HCT116 (cell line): Measurements from ENCODE around the gene CFAP161. TPM values are rescaled to one million over a fixed set of nuclear protein-coding genes. Genes with fewer than 3 reads are reported as not detected.

Experiments
- ATAC-seq: fragments of 200-7000 bp; cut with Tn5 transposase; 2 replicates; pipeline ENCODE4 v1.9.1; 2020; ENCODE audit warnings: mild to moderate bottlenecking, moderate library complexity
- BruUV-seq: library from RNA; stranded (reverse); fragments of 400-500 nt; replicated peaks from 2 replicates; lab custom pipeline; 2021; lab: Mats Ljungman, UMichigan
- CTCF ChIA-PET: fragments of 300-600 bp; sonication (Branson Sonifier 250); formaldehyde crosslinking; loops from one replicate; lab custom pipeline; 2021; ENCODE audit warnings: antibody characterized with exemption; lab: Charles Lee
- POLR2A ChIA-PET: fragments of 300-600, 350-600 bp; sonication (Branson Sonifier 250); formaldehyde crosslinking; loops from one replicate; lab custom pipeline; 2021; ENCODE audit warnings: antibody characterized with exemption; lab: Charles Lee
- RAD21 ChIA-PET, 2 experiments: fragments of 300-600 bp; sonication (Branson Sonifier 250); formaldehyde crosslinking; loops; one replicate each; lab custom pipeline; 2023; ENCODE audit warnings: low total read pairs in 2 of 2; ENCODE audit not compliant: uncharacterized antibody in 2 of 2, unreplicated experiment in 2 of 2, low non-redundant PET in 1 of 2; lab: Charles Lee
- DNase-seq: peaks from one replicate; pipeline ENCODE4 v3.0.0-alpha.2; 2010; ENCODE audit warnings: low read depth, low spot score
- H2AFZ ChIP-seq: fragments of 200-600 bp; shearing (Covaris generic), sonication (generic); 2 replicates; pipeline ENCODE4 v1.6.1; 2017; ENCODE audit warnings: low read depth, mixed run types, mixed read lengths, antibody characterized with exemption, low read length; ENCODE audit not compliant: poor library complexity, severe bottlenecking
- H3K27ac ChIP-seq: 2 replicates; pipeline ENCODE4 v1.5.1; 2012; ENCODE audit warnings: low read depth, low read length
- H3K27me3 ChIP-seq: fragments of 200-600 bp; sonication (generic); 2 replicates; pipeline ENCODE4 v1.6.1; 2016; ENCODE audit warnings: mixed run types, low read length, mixed read lengths; ENCODE audit not compliant: insufficient read depth
- H3K36me3 ChIP-seq, 2 experiments: fragments of 200-500 bp in 1 of 2; fragments of 200-600 bp in 1 of 2; sonication (Bioruptor generic) in 1 of 2; sonication (generic) in 1 of 2; 2 replicates each; pipeline versions ENCODE4 v1.5.1 to v1.6.1; 2014 to 2016; ENCODE audit warnings: low read length in 2 of 2, inconsistent platforms in 1 of 2, mixed read lengths in 1 of 2, mixed run types in 1 of 2; ENCODE audit not compliant: insufficient read depth in 2 of 2, control insufficient read depth in 1 of 2
- H3K4me1 ChIP-seq, 2 experiments: fragments of 200-600 bp in 1 of 2; sonication (generic) in 1 of 2; 2 replicates each; pipeline versions ENCODE4 v1.5.1 to v1.6.1; 2012 to 2017; ENCODE audit warnings: low read length in 2 of 2, inconsistent platforms in 1 of 2, mild to moderate bottlenecking in 1 of 2, mixed read lengths in 1 of 2, mixed run types in 1 of 2, moderate library complexity in 1 of 2; ENCODE audit not compliant: insufficient read depth in 2 of 2, control insufficient read depth in 1 of 2
- H3K4me2 ChIP-seq: fragments of 200-600 bp; sonication (generic); 2 replicates; pipeline ENCODE4 v1.6.1; 2017; ENCODE audit warnings: mixed run types, low read length, mixed read lengths
- H3K4me3 ChIP-seq, 2 experiments: fragments of 200-600 bp in 1 of 2; sonication (generic) in 1 of 2; replicated peaks in 1 of 2; 2 replicates each; pipeline ENCODE4 v1.5.1; 2011 to 2016; ENCODE audit warnings: low read length in 2 of 2, control low read depth in 1 of 2, low read depth in 1 of 2, mild to moderate bottlenecking in 1 of 2, mixed read lengths in 1 of 2, mixed run types in 1 of 2
- H3K79me2 ChIP-seq: fragments of 200-600 bp; sonication (generic); 2 replicates; pipeline ENCODE4 v1.6.1; 2017; ENCODE audit warnings: mild to moderate bottlenecking, mixed run types, low read length, moderate library complexity, mixed read lengths; ENCODE audit not compliant: insufficient read depth
- H3K9ac ChIP-seq: fragments of 200-600 bp; sonication (generic); 2 replicates; pipeline ENCODE4 v1.6.1; 2016; ENCODE audit warnings: low read length, mixed read lengths
- H3K9me2 ChIP-seq: fragments of 200-600 bp; sonication (generic), shearing (Covaris generic); 2 replicates; pipeline ENCODE4 v1.6.1; 2017; ENCODE audit warnings: mixed run types, mild to moderate bottlenecking, moderate library complexity; ENCODE audit not compliant: insufficient read depth
- H3K9me3 ChIP-seq, 2 experiments: fragments of 200-500 bp in 1 of 2; fragments of 200-600 bp in 1 of 2; sonication (Bioruptor generic) in 1 of 2; sonication (generic) in 1 of 2; 2 replicates each; pipeline ENCODE4 v1.6.1; 2014 to 2017; ENCODE audit warnings: low read length in 2 of 2, mixed read lengths in 2 of 2, inconsistent platforms in 1 of 2, low read depth in 1 of 2, mild to moderate bottlenecking in 1 of 2, mixed run types in 1 of 2, moderate library complexity in 1 of 2; ENCODE audit not compliant: control insufficient read depth in 1 of 2, insufficient read depth in 1 of 2
- H4K20me1 ChIP-seq: fragments of 200-600 bp; sonication (generic), shearing (Covaris generic); 2 replicates; pipeline ENCODE4 v1.6.1; 2017; ENCODE audit warnings: mixed run types, mild to moderate bottlenecking, moderate library complexity; ENCODE audit not compliant: insufficient read depth
- ATF3 ChIP-seq: IDR thresholded peaks from 2 replicates; pipeline ENCODE4 v1.6.1; 2012
- EGR1 ChIP-seq: IDR thresholded peaks from 2 replicates; pipeline ENCODE4 v1.6.1; 2012; ENCODE audit warnings: low read depth
- ELF1 ChIP-seq: IDR thresholded peaks from 2 replicates; pipeline ENCODE4 v1.6.1; 2012; ENCODE audit warnings: low read depth, borderline replicate concordance
- EZH2 ChIP-seq: fragments of 200-600 bp; sonication (generic); IDR thresholded peaks from 2 replicates; pipeline ENCODE4 v1.6.1; 2017; ENCODE audit warnings: antibody characterized with exemption, mixed run types
- EZH2phosphoT487 ChIP-seq: fragments of 200-600 bp; IDR thresholded peaks from 2 replicates; pipeline ENCODE4 v1.6.1; 2018; ENCODE audit warnings: antibody characterized with exemption, borderline replicate concordance
- FOSL1 ChIP-seq: IDR thresholded peaks from 2 replicates; pipeline ENCODE4 v1.6.1; 2012; ENCODE audit warnings: low read depth
- JUND ChIP-seq: IDR thresholded peaks from 2 replicates; pipeline ENCODE4 v1.6.1; 2012
- POLR2AphosphoS5 ChIP-seq: IDR thresholded peaks from 2 replicates; pipeline ENCODE4 v1.6.1; 2011; ENCODE audit warnings: mild to moderate bottlenecking, low read depth, low read length, moderate library complexity
- REST ChIP-seq: IDR thresholded peaks from 2 replicates; pipeline ENCODE4 v1.6.1; 2012; ENCODE audit warnings: low read depth
- SP1 ChIP-seq: IDR thresholded peaks from 2 replicates; pipeline ENCODE4 v1.6.1; 2012; ENCODE audit warnings: low read depth
- SRF ChIP-seq: IDR thresholded peaks from 2 replicates; pipeline ENCODE4 v1.6.1; 2012; ENCODE audit warnings: low read depth
- TCF7L2 ChIP-seq: IDR thresholded peaks from 2 replicates; pipeline ENCODE4 v1.7.0; 2011; ENCODE audit warnings: borderline replicate concordance, inconsistent platforms; ENCODE audit not compliant: insufficient read depth, insufficient read length; ENCODE audit errors: extremely low read depth
- YY1 ChIP-seq: IDR thresholded peaks from 2 replicates; pipeline ENCODE4 v1.6.1; 2011; ENCODE audit warnings: low read length, low read depth, moderate library complexity, mild to moderate bottlenecking; ENCODE audit not compliant: insufficient replicate concordance; ENCODE audit errors: extremely low read depth
- ZFX ChIP-seq: fragments of 450-650 bp; IDR thresholded peaks from 2 replicates; pipeline ENCODE4 v1.6.1; 2017
- intact Hi-C: fragments of 100-400 bp; cut with micrococcal nuclease; formaldehyde crosslinking; loops from 2 replicates; pipeline ENCODE4 v1.10.0; 2022
- total RNA-seq: library from RNA; stranded (reverse); gene quantifications from one replicate; pipeline ENCODE4 v1.2.1, GENCODE V29; 2021; ENCODE audit not compliant: unreplicated experiment
- TF ChIP-seq, protein P1 (sequence below): IDR thresholded peaks from 2 replicates; pipeline ENCODE4 v1.6.1; 2012

The CFAP161 gene
- total RNA-seq, 1 experiment from 2014 or later, result 0.15 TPM

DNA sequence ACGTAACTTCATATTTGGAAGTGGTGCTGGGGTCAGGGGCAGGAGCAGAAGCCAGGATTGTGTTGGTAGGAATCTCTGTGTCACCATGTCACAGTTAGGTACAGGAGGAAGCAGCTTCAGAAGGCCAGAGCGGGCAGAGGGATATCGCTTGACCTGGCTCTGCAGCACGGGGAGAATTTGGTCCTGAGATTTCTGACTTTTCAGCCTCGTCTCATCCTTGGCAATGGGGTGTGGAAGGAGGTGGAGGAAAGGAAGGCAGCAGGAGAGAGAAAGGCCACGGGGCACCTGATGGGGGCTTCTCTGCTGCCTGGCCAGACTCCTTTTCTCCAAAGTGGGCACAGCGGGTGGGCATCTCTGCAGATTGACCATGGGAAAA lies 63.2 kb downstream of the CFAP161 start:
- no peak for TF ChIP-seq REST
- no peak for TF ChIP-seq SP1
- H3K9ac ChIP-seq, result no peak overlapping the region
- H3K27me3 ChIP-seq, result no peaks in the 10 kb centered on the region
- no TSS peak for BruUV-seq
- H4K20me1 ChIP-seq, result no peaks in the 10 kb centered on the region
- no peak overlapping the region for H3K27ac ChIP-seq
- H3K4me2 ChIP-seq, result no peak overlapping the region
- no peak for DNase-seq
- ChIA-PET RAD21 (no interaction called here), POLR2A (no interaction called here), CTCF (no interaction called here)
- H2AFZ ChIP-seq, result no peak overlapping the region
- no peaks in the 10 kb centered on the region for H3K36me3 ChIP-seq
- no peak overlapping the region for H3K4me3 ChIP-seq
- no peaks in the 10 kb centered on the region for H3K4me1 ChIP-seq
- no peaks in the 10 kb centered on the region for H3K79me2 ChIP-seq
- ATAC-seq, result no peak
- no peaks in the 10 kb centered on the region for H3K9me2 ChIP-seq
- H3K9me3 ChIP-seq, result no peaks in the 10 kb centered on the region
- intact Hi-C loops, result no loop called here

DNA sequence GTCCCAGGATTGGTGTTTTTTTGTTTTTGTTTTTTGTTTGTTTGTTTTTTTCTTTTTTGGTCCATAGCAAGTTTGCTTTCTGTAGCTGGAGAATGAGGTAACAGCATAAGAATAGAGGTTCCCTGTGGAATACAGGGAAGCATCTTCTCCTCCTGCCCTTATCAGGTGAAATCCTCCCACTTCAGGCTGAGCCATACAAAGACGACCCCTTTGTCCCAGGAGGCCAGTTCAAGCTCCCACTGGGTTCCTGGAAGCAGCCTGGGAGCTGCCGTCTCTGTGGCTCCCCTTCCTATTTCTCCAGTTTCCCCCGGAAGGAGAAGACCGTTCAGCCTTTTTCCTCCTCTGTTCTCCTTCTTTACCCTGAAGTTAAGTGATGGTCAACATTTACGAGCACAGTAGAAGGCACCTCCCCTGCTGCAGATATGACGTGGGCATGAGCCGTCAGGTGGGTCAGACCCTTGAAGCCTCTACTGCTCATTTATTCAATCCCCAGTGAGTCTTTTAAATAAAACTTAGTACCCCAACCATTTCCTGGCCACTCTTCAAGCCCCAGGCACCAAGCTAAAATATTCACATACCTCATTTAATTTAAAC lies 63.7 kb downstream of the CFAP161 start:
- H2AFZ ChIP-seq, result no peak overlapping the region
- no peaks in the 10 kb centered on the region for H3K27me3 ChIP-seq
- H4K20me1 ChIP-seq, result no peaks in the 10 kb centered on the region
- TF ChIP-seq FOSL1 (no peak), JUND (no peak), EZH2phosphoT487 (no peak), SRF (no peak), EZH2 (no peak), TCF7L2 (no peak), ELF1 (no peak), YY1 (no peak), EGR1 (no peak), POLR2AphosphoS5 (no peak), SP1 (no peak), ZFX (no peak), ATF3 (no peak)
- TF ChIP-seq, protein P1, sequence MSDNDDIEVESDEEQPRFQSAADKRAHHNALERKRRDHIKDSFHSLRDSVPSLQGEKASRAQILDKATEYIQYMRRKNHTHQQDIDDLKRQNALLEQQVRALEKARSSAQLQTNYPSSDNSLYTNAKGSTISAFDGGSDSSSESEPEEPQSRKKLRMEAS, result no peak
- no peak overlapping the region for H3K4me3 ChIP-seq
- H3K9ac ChIP-seq, result no peak overlapping the region
- H3K36me3 ChIP-seq, result no peaks in the 10 kb centered on the region
- CTCF ChIA-PET, result no interaction called here
- H3K9me3 ChIP-seq, result no peaks in the 10 kb centered on the region
- no peaks in the 10 kb centered on the region for H3K9me2 ChIP-seq
- no peaks in the 10 kb centered on the region for H3K79me2 ChIP-seq
- BruUV-seq, result no TSS peak
- H3K4me1 ChIP-seq, result no peaks in the 10 kb centered on the region
- RAD21 ChIA-PET, result no interaction called here
- H3K4me2 ChIP-seq, result no peak overlapping the region
- no peak overlapping the region for H3K27ac ChIP-seq
- POLR2A ChIA-PET, result no interaction called here
- no peak for DNase-seq
- ATAC-seq, result no peak
- intact Hi-C loops, result no loop called here
